ENCODE data around the gene IRX4.

The IRX4 gene

DNA sequence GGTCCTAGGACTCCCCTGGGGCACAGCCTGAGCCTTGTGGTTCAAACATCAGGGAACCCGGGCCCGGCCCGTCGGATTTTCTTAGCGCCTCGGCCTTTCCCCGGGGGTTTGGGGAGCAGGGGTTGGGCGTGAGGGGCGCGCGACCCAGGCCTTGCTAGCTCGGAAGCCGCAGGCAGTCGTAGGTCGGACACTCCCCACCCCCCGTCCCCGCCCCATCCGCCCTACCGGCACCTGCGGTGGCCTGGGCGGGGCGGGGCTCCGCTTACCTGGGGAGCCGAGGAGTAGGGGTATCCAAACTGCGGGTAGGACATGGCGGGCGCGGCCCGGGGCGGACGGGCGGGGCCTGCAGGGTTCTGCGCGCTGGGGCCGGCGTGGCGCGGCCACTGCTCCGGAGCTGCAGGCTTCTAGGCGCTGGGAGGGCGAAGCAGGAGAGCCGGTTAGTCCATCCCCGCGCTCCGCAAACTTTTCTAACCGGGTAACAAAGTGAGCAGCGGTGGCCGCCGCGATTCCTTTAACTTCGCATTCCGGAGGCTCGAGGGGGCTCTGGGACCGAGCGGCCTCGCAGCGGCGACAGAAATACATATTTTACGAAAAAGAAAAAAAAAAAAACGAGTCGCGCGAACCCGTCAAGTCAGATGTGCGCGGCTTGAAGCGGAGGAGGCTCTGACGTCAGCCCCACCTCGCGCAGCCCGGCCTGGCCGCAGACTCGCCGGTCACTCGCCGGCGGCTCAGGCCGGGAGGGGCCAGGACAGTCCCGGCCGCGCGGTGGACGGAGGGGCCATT, at the start of gene IRX4:
Gene IRX4, minus strand, starts transcription at position 589 of the 783 bp plus-strand sequence. Its CDS starts 278 bp downstream, at position 311.
- DNase-seq (ENCODE audit: low read depth): no peak

GRCh38 chr5:1931604-1932231, 49.0 kb upstream of the IRX4 start:
- DNase-seq (ENCODE audit: low read depth): no peak

DNA sequence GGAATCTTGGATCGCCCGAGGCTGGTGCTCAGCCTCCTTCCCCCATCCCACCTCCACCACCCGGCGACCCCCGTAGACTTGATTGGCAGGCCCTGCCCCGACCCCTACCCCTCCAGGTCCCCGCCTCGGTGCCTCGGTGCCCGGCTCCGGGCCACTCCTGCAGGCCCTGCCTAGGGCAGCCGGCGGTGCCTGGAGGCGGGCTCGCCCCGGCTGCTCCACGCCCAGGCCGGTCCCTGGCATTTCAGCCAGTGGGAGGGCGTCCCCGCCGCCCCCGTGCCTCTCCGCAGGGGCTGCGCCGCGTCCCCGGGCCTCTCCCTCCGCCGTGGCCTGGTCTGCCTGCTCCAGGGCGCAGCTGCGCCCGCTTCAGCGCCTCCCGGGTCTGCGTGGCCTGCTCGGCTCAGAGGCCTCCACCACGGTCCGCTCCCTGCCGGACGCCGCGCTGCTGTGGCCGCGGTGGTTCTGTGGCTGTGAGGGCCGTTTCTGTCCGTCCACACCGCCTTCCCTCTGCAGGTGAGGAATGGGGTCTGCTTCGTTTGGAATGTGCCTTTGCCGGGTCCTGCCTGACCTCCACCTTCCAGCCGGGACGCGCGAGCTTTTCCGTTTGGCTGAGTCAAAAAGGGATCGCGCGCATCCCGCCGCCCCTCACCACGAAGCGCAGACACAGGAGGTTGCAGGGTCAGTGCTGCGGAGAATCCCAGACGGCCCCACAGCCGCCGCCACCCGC, 48.3 kb upstream of the IRX4 start:
- DNase-seq (ENCODE audit: low read depth): no peak

GRCh38 chr5:1930501-1930879, 47.8 kb upstream of the IRX4 start:
- DNase-seq (ENCODE audit: low read depth): no peak

- DNase-seq (ENCODE audit: low read depth): no peak
Observed at GRCh38 chr5:1929108-1929991, 46.6 kb upstream of the IRX4 start.

GRCh38 chr5:1926471-1927341, 44.0 kb upstream of the IRX4 start:
- no peak for DNase-seq (ENCODE audit: low read depth)

- DNase-seq (ENCODE audit: low read depth): no peak
Observed at GRCh38 chr5:1926071-1926440, 43.3 kb upstream of the IRX4 start.

GRCh38 chr5:1925111-1926070, 42.7 kb upstream of the IRX4 start:
- DNase-seq (ENCODE audit: low read depth): no peak

DNA sequence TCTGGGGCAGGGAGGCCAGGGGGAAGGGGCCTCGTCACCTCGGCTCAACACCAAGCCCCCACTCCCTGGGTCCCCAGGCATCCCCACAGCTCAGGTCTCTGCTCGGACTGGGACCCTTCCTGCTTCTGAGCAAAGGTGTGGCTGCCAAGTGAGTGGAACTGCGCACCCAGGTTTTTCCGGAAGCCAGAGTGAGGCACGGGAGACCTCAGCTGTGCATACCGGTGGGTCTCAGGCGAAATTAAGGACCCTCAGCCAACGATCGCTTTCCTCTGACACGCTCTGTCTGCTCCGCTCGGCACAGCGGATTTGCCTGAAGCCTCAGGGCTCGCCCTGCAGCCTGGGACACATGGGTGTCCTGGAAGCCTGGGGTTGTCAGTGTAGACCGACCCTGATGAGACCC, 41.0 kb upstream of the IRX4 start:
- no peak for DNase-seq (ENCODE audit: low read depth)

DNA sequence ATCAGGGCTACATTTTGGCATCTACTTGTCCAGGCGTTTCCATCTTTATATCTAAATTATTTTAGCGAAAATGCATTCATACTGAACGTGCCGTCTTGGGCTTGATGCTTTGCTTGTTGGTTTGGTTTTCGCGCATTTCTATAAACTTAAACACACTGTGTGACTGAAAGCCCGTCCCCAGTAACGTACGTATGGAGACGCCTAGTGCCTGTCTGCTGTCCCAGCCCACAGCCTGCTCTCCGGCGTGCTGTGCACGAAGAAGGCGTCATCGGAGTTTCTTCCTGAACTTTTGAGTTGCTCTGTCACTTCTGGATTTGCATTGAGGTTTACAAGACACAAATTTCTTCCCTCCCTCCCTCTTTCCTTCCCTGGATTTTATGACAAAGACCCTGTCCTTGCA, 40.6 kb upstream of the IRX4 start:
- DNase-seq (ENCODE audit: low read depth): no peak

DNA sequence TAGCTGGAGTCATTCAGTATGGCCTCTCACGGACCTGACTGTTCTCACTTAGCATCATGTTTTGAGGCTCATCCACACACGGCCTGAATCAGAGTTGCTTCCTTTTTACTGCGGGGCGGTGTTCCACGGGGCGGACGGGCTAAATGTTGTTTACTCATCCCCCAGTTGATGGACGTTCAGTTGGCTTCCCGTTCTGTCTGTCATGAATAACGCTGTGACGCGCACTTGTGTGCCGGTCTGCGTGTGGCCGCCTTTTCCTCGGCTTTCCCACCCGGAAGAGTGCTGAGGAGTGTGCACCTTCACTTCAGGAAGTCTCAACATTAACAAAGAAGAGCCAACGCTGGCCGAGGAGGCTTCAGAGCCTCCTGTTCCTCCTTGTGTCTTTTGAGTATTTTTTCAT, 39.0 kb upstream of the IRX4 start:
- no peak for DNase-seq (ENCODE audit: low read depth)

- no peak for DNase-seq (ENCODE audit: low read depth)
Observed at GRCh38 chr5:1919750-1920149, 37.0 kb upstream of the IRX4 start.

DNA sequence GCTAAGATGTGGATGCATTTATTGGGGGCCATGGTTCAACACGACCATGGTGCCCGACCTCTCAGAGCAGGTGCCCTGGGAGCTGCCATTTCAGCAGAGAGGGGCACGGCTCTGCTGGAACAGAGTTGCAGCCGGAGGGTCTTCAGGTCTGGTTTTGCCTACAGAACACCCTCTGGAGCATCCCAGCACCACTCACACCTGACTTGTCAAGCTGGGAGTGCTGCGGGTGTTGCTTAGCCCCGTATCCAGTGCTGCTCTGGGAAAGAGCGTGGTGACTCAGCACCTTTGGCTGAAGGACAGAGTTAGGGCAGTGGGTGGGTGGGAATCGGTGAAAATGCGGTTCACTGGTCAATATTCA, 36.5 kb upstream of the IRX4 start:
- no peak for DNase-seq (ENCODE audit: low read depth)

- DNase-seq (ENCODE audit: low read depth): no peak
Observed at GRCh38 chr5:1918488-1919208, 35.9 kb upstream of the IRX4 start.

- no peak for DNase-seq (ENCODE audit: low read depth)
Observed at GRCh38 chr5:1917830-1918487, 35.2 kb upstream of the IRX4 start.

- DNase-seq (ENCODE audit: low read depth): no peak
Observed at GRCh38 chr5:1916041-1917001, 33.6 kb upstream of the IRX4 start.

DNA sequence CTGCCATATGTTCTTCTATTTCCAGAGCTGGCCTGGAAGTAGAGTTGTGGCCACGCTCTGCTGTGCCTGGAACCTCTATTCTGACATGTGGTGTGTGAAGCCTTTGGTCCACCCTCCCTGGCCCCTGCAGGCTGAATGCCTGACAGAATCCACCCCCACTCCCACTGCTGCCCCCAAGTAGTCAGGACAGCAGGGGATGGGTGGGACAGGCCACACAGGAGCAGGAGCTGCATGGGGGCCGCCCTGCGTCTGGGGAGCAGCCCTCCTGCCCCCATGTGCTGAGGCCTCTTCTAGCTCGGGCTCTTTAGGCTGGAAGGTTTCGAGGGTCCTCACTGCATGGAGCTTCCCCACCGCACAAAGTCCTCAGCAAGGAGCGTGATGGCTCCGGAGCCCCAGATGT, 32.6 kb upstream of the IRX4 start:
- no peak for DNase-seq (ENCODE audit: low read depth)

DNA sequence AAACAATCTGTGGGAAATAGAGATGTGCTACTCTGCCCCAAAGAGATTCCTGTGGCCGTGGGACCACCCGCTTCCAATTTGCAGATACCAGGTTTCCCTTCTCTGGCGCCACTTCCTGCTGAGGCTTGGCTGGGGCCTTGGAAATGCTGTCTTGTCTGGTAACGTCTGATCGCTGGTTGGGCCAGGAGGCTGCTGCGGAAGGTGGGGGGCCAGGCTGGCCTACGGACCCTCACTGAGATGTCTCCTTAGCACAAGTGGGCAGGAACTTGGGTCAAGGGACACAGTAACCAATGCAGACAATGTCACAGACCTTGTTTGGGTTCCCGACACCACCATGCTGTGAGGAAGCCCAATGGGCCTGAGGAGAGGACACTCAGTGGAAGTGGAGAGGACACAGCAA, 31.7 kb upstream of the IRX4 start:
- no peak for DNase-seq (ENCODE audit: low read depth)
